ENCODE data around the gene RAB8B. TPM values are rescaled to one million over a fixed set of nuclear protein-coding genes. Genes with fewer than 3 reads are reported as not detected.

RAB8B gene
- polyA plus RNA-seq (ENCODE audit: insufficient read length in 3 of 3), result 10 to 100 TPM; 32.2 to 35.2 (median 32.3) TPM

DNA sequence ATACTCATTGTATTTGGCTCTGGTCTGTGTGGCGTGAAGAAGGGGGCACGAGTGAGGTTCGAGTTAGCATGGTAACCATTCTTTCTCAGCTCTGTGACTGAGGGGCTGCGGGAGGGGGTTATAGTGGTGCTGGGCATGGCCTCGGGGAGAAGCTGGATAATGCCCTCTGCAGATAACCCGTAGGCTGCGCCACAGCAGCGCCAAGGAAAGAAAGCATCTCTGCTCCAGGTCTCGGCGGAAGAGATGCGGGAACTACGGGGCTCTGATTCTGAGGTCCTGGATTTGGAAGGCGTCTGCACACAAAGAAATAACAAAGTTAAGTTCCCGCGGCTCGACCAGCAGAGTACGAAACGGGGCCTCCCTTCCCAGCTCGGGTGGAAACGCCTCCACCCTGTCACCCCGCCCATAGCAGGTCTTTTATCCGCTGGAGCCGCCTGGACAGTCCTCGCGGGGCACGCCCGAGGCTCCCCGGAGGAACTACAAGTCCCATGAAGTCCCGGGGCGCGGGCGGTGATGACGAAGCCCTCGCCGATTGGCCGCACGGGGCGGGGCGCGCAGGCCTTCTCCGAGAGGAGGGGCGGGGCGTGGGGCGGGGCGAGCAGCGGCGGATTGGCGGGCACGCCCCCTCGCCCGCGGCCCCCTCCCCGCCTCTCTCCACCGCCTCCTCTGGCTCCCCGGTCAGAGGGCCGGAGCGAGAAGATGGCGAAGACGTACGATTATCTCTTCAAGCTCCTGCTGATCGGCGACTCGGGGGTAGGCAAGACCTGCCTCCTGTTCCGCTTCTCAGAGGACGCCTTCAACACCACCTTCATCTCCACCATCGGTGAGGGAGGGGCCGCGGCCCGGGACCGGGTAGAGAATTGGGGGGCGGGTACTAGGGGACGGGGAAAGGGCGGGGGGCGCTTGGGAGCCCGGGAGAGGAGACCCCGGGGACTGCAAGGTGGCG, at the start of gene RAB8B:
RAB8B (plus strand) TSS at position 681 of the 946 bp plus-strand sequence; CDS start at position 700, 19 bp downstream.
- peak; percentile 78 to 94 (median 89) for DNase-seq (ENCODE audit: low read depth in 3 of 3, low spot score in 2 of 3)

DNA sequence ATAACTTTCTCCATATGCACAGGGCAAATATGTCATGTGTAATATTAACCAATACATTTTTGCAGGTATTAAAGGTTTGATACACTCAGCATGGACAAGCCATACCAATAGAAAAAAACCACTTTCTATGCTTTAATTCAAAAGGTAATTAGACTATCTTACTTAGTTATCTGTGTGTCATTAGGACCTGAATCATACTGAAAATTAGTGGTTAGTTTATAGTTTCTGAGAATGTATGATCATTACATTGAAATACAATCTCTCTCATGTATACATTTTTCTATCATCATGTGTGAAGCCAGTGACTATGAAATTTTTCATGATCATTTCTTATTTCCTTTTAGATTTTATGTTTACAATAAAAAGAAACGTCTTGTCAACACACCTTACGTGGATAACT, 48.5 kb upstream of the RAB8B start:
- DNase-seq (ENCODE audit: low read depth in 3 of 3, low spot score in 2 of 3), result no peak

DNA sequence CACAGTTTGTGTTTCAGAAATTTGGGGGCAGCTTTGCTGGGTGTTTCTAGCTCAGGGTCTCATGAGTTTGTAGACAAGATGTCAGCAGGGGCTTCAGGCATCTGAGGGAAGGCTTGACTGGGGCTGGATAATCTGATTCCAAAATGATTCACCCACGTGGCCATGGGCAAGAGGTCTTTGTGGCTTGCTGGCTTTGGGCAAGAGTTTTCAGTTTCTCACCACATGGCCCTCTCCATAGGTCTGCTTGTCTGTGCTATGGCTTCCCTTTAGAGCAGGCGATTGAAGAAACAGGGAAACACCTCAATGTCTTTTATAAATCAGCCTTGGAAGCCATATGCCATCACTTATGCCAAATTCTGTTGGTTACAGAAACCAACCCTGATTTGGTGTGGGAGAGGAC, 44.0 kb upstream of the RAB8B start:
- DNase-seq (ENCODE audit: low read depth in 3 of 3, low spot score in 2 of 3), result no peak

DNA sequence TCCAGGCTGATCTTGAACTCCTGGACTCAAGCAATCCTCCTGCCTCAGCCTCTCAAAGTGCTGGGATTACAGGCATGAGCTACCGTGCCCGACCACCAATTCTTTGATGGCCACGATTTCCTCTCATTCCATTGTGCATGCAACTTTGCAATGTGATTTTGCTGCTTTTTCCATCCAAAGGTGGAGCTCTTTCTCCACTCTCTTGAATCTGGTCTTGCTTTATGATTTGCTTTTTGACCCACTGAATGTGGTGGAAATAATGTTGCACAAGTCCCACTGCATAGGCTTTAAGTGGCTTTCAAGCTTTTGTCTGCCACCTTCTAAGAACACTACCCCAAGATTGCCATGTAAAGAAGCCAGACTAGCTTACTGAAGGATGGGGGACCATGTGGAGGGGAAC, 42.7 kb upstream of the RAB8B start:
- no peak for DNase-seq (ENCODE audit: low read depth in 3 of 3, low spot score in 2 of 3)

DNA sequence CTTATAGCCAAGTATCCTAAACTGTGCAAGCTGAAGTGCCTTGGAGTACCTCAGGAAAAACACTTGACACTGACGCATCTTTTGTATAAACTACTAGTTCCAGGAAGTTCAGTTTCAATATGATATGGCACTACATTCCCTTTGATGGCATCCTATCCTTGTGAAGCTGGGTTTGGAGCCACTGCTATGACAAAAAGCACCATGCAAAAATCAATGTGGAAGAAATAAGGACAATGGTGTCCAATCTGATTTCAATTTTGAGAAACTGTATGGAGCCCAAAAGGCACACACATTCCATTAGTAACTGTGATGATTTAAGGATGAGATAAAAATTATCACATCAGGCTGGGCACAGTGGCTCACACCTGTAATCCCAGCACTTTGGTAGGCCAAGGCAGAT, 37.7 kb upstream of the RAB8B start:
- DNase-seq (ENCODE audit: low read depth in 3 of 3, low spot score in 2 of 3), result no peak

DNA sequence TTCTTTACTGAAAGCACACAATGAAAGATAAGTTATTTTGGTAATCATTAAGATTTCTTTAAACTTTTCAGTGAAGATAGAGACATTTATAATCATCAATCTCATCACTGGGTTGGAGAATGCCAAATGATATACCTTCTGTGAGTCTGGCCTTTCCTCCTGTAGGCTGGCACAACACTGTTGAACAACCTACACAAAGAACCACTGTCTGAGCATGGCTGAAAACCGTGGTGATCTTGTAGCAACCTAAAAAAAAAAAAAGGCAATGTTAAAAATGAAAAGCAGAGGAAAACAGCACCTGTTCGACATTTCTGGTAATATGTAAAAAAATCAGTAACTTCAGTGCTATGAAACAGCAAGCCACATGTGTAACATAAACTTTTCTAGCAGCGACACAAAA, 33.9 kb upstream of the RAB8B start:
- no peak for DNase-seq (ENCODE audit: low read depth in 3 of 3, low spot score in 2 of 3)

DNA sequence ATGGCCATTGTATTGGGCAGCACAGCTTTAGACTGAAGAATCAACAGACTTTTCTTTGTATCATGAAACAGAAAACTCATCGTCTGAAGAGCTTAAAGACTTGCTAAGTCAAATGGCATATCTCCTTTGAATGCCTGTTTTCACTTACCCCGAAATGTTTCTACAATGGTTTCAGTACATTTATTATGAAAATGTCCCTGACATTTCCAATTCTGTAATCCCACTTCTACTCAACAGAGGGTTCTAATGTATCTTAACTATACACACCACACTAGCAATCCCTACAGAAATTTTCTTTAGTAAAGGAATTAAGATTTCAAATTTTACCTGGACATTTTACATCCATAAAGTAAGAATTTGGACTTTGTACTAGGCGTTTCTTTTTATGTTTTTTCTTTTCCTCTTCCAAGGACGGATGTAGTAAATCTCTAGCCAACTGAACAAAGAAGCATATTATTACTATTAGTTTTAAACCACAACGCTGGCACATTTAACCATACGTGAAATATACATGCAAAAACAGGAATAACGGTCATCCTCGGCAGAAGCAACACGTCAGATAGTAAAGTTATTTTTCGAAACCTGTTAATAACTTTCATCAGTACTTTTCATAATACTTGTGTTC, 33.2 kb upstream of the RAB8B start:
- DNase-seq (ENCODE audit: low read depth in 3 of 3, low spot score in 2 of 3), result no peak

DNA sequence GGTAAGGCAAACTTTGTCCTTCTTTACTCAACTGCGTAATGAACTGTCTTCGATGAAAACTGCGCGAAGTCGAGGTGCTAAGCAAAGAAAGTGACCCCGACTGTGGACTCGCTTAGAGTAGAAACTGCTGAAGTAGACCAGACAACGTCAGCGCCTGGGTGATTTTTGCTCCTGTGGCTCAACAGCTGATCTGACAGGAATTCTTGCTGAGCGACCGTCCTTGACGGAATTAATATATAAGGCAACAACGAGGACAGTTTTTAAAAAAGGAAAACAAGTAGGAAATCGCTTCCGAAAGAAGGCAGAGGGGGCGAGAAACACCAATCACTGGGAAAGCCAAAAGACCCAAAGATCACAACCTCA, 32.7 kb upstream of the RAB8B start:
- peak; percentile 34 to 56 (median 54) for DNase-seq (ENCODE audit: low read depth in 3 of 3, low spot score in 2 of 3)

DNA sequence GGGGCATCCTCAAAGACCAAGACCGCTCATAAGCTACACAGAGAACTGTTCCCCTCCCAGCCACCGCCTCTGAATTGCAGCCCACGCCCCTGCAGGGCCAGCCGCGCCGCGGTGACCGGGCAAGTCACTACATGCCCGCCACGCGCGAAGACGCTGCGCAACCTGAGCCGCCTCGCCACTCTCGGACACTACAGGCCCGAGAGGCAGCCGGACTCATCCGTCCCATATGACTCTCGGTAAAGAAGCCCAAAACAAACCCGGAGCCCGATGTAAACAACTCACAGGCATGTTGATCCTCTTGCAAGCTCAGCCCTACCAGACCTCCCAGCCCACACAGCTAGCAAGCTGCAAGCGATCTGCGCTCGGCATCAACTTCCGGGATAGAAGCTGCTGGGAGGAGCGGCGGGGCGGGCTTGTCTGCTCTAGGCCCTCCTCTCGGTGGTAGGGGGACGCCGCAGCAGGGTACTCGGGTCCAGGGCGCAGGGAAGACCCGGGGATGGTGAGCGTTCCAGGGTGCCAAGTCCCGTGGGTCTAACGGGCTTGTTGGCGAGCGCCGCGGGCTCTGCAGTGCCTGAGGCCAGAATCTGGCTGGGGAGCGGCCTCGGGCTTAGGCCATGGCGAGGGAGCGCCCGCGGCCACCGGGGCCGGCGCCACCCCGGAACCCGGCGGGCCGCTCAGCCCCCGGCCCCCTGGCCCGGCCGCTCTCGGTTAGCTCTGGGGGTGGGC, 32.1 kb upstream of the RAB8B start, which contains the start of gene RPS27L:
RPS27L (minus strand) TSS at position 360 of the 726 bp plus-strand sequence; CDS start at position 288, 72 bp downstream.
- DNase-seq (ENCODE audit: low read depth in 3 of 3, low spot score in 2 of 3), result peak; percentile 85 to 92 (median 88)

DNA sequence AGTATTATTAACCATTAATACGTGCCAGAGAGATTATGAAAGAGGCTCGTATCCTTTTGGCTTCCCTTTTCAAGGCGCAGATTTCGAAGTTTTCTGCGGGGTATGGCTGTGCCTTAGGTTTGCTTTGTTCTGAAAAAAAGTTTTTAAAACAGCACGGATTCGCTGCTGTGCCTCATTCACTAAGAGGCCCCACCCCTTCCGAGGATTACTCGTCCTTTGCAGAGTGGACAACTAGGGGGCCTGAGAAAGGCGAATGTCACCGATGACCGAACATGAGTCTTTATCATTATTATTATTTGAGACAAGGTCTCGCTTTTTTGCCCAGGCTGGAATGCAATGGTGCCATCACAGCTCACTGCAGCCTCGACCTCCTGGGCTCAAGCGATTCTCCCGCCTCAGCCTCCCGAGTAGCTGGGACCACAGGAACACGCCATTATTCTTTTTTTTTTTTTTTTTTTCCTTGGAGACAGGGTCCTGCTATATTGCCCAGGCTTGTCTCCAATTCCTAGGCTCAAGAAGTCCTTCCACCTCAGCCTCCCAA, 31.4 kb upstream of the RAB8B start:
- peak; percentile 61 to 70 (median 67) for DNase-seq (ENCODE audit: low read depth in 3 of 3, low spot score in 2 of 3)

DNA sequence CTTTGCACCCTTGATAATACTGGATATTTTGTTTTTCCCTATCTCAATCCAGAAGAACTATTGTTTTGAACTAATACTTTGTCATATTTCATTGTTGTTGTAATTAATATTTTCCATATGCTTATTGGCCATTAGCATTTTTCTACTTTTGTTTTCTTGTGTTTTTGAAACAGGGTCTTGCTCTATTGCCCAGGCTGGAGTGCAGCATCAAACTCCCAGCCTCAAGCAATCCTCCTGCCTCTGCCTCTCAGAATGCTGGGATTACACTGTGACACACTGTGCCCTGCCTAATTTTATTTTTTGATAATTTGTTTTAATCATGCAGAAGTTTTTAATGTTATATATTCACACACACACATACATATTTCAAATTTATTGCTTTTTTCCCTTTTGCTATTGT, 28.8 kb upstream of the RAB8B start:
- DNase-seq (ENCODE audit: low read depth in 3 of 3, low spot score in 2 of 3), result no peak

DNA sequence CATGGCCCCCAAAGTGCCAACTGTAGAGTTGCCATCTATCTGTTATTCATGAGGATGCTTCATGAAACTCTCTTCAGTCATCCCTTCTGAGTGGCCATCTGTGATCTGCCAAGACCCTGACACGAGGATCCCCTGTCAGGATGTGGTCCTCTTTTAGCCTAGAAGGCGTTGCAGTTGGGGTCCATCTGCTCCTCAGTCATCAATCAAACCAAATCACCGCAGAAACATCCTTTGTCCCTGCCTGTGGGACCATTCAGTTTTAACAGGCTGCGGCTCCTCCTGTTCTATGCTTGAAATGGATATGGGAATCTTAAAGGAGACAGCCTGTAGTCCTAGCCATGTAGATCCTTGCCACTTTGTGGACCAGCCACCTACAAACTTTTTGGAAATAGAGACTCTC, 26.2 kb upstream of the RAB8B start:
- DNase-seq (ENCODE audit: low read depth in 3 of 3, low spot score in 2 of 3), result no peak

DNA sequence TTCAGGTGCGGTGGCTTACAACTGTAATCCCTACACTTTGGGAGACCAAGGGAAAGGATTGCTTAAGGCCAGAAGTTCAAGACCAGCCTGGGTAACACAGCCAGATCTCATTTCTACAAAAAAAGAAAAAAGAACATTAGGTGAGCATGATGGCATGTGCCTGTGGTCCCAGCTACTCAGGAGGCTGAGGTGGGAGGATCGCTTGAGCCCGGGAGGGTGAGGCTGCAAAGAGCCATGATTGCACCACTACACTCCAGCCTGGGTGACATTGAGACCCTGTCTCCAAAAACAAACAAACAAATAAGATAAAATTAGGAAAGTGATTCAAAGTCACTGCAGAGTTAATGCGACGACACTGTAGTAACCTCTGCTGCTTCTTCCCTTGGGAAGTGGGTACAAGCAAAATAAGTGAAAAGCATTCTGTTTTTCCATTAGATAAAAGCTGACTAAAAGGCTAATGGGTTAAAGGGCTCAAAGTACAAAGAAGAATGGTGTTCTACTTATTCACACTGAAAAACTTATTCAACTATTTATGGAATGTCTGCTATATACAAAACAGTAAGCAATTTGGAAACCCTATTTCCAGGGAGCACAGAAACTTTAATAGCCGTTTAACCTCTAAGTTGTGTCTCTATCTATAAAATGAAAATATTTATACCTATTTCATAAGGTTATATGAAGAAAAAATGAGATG, 24.1 kb upstream of the RAB8B start:
- DNase-seq (ENCODE audit: low read depth in 3 of 3, low spot score in 2 of 3), result no peak

DNA sequence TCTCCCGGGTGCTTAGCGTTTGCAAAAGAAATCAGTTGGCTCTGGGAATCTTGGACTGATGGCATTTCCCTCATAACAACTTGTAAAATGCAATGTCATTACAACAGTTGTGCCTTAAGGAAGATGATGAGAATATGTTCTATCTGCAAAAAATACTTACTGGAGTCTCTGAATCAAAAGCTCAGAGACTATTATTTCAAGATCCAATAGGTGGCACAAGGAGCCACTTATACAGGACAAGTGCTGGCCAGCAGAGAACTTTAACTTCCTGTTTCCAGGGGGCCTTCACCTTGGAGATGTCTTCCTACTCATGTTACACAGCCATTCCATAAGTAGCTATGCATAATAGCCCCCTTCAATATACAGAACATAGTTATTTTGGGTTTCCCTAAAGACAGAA, 23.2 kb upstream of the RAB8B start:
- no peak for DNase-seq (ENCODE audit: low read depth in 3 of 3, low spot score in 2 of 3)

DNA sequence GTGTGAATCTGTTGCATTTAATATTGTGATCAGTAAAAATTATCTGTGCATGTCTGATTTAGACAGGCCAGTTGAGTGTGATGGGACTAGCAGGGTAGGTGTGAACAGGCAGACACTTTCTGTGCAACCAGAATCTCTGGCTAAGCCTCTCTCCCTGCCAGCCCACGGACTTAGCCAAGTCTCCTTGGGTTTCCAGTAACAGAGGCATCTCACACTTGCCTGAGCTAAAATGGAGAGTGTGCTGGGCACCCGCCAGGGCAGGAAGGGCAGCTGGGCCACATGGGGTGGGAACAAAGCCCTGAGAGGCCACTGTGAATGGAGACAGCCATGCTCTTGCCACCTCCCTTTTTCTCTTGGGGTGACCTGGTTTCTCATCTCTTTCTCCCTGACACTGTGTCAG, 19.6 kb upstream of the RAB8B start:
- DNase-seq (ENCODE audit: low read depth in 3 of 3, low spot score in 2 of 3), result no peak

DNA sequence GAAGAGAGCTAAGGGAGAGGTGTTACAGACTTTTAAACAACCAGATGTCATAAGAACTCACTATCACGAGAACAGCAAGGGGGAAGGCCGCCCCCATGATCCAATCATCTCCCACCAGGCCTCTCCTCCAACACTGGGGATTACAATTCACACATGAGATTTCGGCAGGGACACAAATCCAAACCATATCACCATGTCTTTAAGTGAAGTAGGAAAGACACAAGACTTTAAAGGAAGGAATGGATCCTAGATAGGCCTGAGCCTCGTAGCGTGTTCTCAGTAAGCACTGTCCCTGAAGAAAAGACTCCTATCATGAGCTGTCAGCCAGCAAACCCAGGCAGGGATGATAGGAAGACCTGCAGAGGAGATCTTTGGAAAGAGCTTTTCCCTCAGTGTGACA, 17.0 kb upstream of the RAB8B start:
- no peak for DNase-seq (ENCODE audit: low read depth in 3 of 3, low spot score in 2 of 3)

DNA sequence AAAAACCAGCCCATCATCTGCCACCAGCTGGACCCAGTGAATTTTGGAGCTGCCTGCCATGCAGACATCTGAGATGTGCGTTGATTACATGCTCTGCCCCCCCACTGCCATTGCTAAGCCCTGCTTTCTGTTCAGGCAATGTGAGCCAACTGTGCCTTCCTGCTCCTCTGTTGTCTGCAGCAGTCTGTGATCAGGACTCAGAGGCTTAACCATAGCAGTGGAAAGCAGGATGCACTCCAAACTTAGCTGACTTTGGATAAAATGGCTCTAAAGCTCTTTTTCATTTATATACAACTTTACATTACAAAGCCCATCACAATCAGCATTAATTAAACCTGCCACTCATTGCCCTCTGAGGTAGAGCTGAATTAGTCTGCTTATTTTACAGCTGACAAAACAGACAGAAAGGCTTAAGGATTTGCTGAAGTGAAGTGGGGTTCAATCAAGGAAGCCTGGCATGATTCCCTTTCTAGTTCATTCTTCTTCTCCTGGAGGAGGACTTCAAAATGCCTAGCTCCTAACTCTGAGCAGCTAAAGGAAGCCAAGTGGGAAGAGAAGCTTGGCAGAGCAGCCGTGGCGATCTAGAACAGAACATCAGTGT, 16.5 kb upstream of the RAB8B start:
- no peak for DNase-seq (ENCODE audit: low read depth in 3 of 3, low spot score in 2 of 3)

DNA sequence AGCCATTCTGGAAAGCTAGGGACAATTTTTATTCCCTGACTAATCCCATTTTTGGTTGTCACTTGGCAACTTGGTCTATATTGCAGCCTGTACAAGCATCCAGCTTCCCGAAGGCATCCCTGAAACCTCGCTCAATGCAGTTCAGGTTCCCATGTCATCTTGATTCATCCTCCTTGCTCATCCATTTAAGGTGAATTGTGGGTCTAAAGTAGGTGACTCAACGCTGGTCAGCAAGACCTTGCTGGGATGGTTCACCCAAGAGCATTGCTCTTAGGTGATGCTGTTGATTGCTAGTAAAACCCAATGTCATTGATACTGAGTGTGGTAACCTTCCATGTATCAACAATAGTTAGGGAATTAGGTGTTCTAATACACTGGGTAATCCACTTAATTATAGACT, 13.1 kb upstream of the RAB8B start:
- no peak for DNase-seq (ENCODE audit: low read depth in 3 of 3, low spot score in 2 of 3)

DNA sequence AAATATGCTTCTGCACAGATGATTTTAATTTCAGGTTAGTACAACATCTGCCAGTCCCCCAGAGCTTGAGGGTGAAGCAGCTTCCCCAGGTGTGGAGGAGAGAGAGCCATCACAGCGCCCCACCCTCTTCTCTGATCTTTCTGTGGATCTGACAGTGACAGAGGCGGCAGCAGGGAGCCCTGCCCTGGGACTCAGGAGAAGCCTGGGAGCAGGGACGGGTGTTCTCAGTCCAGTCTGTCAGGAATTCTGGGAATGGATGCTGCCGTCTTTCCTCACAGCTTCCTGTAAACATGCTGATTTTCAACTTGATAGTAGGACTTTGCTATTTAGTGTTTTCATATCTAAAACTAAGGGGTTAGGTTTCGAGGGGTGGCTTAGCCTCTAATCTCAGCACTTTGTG, 11.4 kb upstream of the RAB8B start:
- no peak for DNase-seq (ENCODE audit: low read depth in 3 of 3, low spot score in 2 of 3)

DNA sequence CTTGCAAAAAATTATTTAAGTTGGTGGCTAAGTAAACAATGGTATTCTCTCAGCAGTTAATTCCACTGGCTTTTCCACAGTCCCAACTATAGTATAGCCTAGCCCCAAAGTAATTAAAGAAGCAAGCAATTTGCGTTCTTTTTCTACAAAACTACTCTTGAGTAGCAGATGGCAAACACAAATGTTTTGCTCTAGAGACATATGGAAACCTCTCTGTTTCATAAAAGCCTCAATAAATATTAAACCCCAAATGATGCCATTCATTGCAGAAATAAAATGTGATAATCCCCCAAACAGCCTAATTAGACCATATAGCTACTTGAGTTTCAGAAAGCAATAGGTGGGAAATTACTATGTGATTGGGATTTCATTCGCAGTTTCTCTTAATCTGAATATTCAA, 8.7 kb upstream of the RAB8B start:
- DNase-seq (ENCODE audit: low read depth in 3 of 3, low spot score in 2 of 3), result no peak

Measured in right renal cortex interstitium (tissue), 3 donors.